GM19438 (cell line): ENCODE measurements around the gene SLC46A2.

Experiments used
- ATAC-seq: cut with Tn5 transposase; IDR thresholded peaks from one replicate; pipeline ENCODE4 v1.9.1; 2021; ENCODE audit warnings: low read depth; ENCODE audit not compliant: unreplicated experiment

Gene SLC46A2

GRCh38 chr9:112887381-112887780, 3.3 kb downstream of the SLC46A2 start:
- no peak for ATAC-seq

- ATAC-seq: no peak
Measured at GRCh38 chr9:112886351-112886750, 4.3 kb downstream of the SLC46A2 start.

DNA sequence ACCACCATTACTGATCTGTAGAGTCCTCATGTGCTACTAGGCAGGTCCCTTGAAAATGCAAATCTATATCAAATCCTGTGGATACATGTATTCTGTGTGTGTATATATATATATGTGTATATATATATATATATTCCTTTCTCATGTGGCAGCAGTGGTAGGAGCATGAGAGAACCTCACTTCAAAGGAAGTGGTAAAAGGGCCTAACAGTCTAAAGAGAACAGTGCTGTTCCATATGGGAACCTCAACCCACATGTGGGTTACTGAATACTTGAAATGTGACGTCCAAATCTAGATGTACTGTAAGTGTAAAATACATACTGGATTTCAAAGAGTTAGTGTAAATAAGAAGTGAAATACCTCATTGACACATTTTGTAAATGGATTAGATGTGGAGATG, 5.4 kb downstream of the SLC46A2 start:
- no peak for ATAC-seq

- ATAC-seq: no peak
Measured at GRCh38 chr9:112884721-112885120, 6.0 kb downstream of the SLC46A2 start.

DNA sequence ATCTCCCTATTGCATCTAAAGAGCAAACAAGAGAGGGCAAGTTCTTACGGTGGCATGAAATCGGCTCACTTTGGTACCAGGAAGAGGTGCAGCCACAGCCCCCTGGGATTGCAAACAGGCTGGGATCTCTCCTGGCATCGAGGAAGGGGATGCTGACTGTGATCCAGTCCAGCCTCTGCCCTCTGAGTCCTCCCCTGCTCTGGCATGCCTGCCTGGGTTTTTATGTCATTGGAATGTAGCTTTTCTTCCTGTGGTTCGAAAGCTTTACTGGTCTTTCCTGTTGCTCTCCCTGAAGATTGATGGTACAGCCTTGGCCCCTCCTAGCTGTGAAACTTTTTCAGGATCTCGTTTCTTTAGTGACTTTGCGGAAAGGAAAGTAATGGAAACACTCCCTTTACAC, 6.6 kb downstream of the SLC46A2 start:
- no peak for ATAC-seq

DNA sequence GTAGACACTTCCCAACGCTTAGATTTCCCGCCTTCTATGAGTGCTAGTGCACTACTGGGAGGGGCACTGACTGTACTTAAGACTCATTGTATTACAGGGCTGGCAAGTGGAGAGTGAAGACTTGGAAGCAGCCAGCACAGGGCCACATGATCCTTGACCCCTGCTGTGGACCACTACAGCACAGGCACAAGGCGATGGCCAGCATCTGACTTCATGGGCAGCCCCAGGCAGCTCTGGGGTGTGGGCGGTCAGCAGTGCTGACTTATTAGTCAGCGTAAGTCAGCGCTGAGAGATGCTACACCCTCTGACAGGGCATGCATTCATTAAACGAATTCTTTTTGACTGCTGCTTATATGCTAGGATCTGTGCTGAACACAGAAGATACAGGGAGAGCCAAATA, 9.3 kb downstream of the SLC46A2 start:
- ATAC-seq: no peak

DNA sequence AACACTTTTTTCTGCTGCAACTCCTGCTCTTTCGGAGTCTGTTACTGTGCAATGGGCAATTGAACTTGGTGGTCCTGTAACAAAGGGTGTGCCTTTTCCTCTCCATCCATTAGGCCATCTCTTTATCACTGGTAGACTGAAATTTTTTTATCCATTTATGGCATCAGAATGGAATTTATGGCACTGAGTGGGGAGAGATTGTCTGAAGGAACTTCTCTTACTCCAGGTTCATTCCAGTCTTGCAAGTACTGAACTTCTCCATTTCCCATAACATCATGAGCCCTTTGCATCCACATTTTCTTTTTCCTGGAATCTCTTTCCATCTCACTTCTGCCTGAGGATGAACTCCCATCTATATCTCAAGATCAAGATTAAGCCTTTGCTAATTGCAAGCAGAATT, 10.0 kb downstream of the SLC46A2 start:
- ATAC-seq: no peak

DNA sequence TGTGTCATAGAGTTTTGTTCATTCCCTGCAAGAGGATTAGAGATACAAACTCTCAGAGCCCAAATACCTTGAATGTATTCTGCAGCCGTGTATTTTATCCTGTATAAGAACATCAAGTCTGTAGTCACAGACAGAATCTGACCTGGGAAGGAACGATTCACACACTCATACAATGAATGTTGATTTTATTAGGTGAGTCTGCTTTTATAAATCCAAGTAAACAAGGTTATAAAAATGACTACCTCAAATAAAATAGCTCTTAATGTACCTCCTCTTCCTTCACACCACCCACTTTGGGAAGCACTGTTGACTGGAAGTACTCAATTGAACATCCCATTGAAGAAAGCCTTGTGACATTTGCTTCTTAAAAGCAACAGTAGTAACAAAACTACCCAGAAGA, 11.9 kb downstream of the SLC46A2 start:
- no peak for ATAC-seq

- ATAC-seq: no peak
Measured at GRCh38 chr9:112873773-112874405, 16.8 kb downstream of the SLC46A2 start.

DNA sequence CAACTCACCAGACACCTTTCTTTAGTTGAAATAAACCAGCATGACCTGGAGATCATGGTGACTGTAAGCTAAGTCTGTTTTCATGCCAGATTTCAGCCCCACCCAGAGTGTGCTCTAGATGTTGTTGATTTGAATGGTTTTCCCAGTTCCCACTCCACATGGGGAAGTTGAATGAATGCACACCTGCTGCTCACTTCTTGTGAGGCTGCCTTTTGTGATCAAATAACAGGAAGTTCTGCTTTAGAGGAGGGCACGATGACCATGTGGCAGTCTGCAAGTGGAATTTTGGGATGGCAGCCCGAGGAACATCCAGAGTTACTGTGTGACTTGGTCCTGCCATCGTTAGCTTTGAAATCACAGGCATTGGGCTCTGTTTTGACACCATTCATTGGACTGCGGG, 18.7 kb downstream of the SLC46A2 start:
- no peak for ATAC-seq

DNA sequence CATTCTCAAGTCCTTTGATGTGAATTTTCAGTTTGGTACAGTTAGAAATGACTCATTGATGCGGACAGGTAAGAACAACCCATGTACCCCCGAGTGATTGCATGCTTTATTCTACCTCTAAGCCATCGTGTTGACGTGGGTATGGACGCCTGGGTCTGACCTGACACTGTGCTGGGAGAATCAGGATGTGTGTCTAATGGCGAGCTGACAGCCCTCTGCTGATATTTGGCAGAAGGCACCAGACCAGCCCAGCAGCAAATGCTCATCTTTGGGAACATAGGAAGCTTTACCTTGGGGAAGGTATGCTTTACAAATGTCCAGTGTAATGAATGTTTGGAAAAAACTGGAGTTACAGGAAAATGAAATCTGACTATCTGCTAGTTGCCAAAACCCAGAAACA, 20.1 kb downstream of the SLC46A2 start:
- ATAC-seq: no peak

- no peak for ATAC-seq
Measured at GRCh38 chr9:112869917-112870316, 20.8 kb downstream of the SLC46A2 start.

GRCh38 chr9:112869041-112869529, 21.6 kb downstream of the SLC46A2 start:
- no peak for ATAC-seq

DNA sequence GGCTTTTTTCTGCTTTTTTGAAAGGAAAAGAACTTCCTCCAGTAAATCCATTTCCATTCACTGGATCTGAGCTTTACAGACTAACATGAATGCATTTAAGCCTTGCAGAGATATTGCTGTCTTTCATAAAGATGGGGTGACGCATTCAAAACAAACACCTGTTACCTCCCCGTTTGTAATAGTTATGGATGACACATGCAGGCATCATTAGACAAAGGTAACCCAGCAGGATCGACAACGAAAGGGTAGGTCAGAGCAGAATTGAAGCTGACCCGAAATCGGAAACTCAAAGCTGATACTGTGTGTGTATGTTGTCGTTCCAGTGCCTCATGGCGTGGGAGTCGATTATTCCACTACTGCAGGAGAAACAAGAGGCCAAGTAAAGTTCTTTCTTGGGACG, 22.2 kb downstream of the SLC46A2 start:
- ATAC-seq: no peak

GRCh38 chr9:112867275-112867991, 23.2 kb downstream of the SLC46A2 start:
- no peak for ATAC-seq

DNA sequence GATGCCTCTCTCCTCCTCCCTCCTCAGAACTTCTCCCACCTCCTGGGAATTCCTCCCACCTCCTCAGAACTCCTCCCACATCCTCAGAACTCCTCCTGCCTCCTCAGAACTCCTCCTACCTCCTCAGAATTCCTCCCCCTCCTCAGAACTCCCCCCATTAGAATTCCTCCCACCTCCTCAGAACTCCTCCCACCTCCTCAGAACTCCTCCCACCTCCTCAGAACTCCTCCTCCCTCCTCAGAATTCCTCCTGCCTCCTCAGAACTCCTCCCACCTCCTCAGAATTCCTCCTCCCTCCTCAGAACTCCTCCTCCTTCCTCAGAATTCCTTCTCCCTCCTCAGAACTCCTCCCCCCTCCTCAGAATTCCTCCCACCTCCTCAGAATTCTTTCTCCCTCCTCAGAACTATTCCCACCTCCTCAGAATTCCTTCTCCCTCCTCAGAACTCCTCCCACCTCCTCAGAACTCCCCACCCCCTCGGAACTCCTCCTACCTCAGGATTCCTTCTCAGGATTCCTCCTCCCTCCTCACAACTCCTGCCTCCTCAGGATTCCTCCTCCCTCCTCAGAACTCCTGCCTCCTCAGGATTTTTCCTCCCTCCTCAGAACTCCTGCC, 23.9 kb downstream of the SLC46A2 start:
- no peak for ATAC-seq

DNA sequence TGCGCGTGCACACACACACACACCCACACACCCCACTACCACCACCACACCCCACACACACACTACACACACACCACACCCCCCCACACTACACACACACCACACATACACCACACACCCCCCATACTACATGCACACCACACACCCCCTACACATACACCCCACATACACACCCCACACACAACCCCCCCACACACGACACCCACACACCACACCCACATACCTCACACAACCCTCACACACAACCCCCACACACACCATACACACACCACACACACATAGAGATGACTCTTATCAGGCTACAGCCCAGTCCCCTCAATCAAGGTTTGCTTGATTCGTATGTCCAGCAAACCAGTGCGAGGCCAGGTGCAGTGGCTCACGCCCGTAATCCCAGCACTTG, 25.7 kb downstream of the SLC46A2 start:
- ATAC-seq: no peak

GRCh38 chr9:112864403-112864802, 26.3 kb downstream of the SLC46A2 start:
- ATAC-seq: no peak

GRCh38 chr9:112863746-112864145, 26.9 kb downstream of the SLC46A2 start:
- no peak for ATAC-seq

DNA sequence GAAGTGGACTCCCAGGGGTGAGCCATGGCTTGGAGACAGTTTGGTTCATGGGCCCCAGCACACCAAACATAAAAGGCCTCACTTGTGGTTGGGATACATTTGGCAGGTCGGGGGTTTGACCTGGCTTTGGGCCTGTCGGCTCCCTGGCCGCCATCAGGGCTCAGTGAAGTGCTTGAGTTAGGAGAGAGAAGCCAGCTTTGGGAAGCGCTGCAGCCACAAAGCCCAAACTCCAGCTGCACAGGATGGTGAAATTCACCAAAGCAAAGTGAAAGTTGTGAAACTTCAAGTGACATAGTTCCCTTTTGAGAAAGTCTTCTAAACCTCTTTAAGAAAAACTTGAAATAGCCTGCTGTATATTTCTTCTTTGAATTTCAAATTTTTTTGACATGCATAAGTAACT, 27.5 kb downstream of the SLC46A2 start:
- no peak for ATAC-seq

DNA sequence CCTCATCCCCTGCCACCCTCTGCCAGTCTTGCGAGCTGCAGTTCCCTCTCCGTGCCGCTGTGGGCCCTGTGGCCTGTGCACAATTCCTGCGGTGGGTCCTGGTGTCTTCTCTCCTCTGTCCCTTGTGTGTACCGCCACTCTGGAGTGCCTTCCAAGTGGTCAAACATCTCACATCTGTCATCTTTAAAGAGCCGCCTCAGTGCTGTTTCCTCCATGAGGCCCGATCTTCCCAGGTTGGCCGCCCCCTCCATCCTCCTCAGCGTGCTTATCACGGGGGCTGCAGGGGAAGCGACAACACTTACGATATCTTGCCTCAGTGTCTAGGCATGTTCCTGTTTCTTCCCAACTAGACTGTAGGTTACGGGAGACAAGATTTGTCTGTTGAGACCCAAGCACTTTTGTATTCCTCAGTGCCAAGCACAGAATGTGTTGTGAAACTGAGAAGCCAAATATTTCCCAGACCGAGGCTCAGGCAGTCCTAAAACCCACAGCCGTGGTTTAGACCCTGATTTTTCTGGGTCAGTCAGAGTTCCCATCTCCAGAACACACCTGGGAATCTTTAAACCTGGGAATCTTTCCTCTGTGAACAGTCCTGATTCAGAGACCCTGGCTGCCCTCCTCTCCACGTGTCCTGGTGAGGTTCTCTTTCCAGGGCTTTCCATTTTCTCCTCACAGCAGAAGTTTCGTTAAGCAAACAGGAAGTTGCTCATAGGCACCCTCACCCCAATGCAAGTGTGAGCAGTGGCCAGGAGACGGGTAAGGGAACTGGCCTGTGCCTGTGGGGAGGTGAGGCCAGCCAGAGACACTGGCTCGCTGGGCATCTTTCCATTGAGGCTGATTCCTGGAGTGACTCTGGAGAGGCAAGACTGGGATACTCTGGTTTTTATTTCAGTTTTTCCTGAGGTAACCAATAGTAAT, 28.8 kb downstream of the SLC46A2 start:
- no peak for ATAC-seq
